NAMALWA (cell line): ENCODE measurements around the gene CMTM3.

Source experiments
- DNase-seq: peaks from one replicate; pipeline ENCODE4 v3.0.0-alpha.2; 2015; ENCODE audit warnings: low spot score

Gene CMTM3

GRCh38 chr16:66662445-66663194, 58.1 kb downstream of the CMTM3 start:
- peak; percentile 48 for DNase-seq
